GM12891 (cell line): Measurements from ENCODE around the gene SYNPO.

ENCODE experiments used
- DNase-seq: peaks from one replicate; pipeline ENCODE4 v3.0.0; 2011; ENCODE audit warnings: low spot score; ENCODE audit not compliant: insufficient read length
- FAIRE-seq: peaks from 2 replicates; lab custom pipeline; 2011; peaks lifted over from hg19 to GRCh38; lab: Jason Lieb, UNC
- PAX5 ChIP-seq: IDR thresholded peaks from 2 replicates; pipeline ENCODE4 v1.6.1; 2011; ENCODE audit warnings: low read length, moderate library complexity, mild to moderate bottlenecking; ENCODE audit not compliant: insufficient read depth, severe bottlenecking
- POLR2A ChIP-seq: IDR thresholded peaks from 2 replicates; pipeline ENCODE4 v1.6.1; 2011; ENCODE audit warnings: low read depth, low read length, control low read depth
- POLR2AphosphoS5 ChIP-seq: IDR thresholded peaks from 2 replicates; pipeline ENCODE4 v1.6.1; 2011; ENCODE audit warnings: low read depth, low read length, control low read depth
- POU2F2 ChIP-seq: IDR thresholded peaks from 2 replicates; pipeline ENCODE4 v1.6.1; 2011; ENCODE audit warnings: low read depth, mild to moderate bottlenecking, control low read depth, low read length, moderate library complexity
- SPI1 ChIP-seq: IDR thresholded peaks from 2 replicates; pipeline ENCODE4 v1.6.1; 2011; ENCODE audit warnings: low read depth, low read length, control low read depth
- TAF1 ChIP-seq: IDR thresholded peaks from 2 replicates; pipeline ENCODE4 v1.6.1; 2011; ENCODE audit warnings: low read depth, low read length, control low read depth

Gene SYNPO

GRCh38 chr5:150636391-150637244 is 3.8 kb upstream of the SYNPO start:
- TF ChIP-seq TAF1, result no peak
- no peak for TF ChIP-seq PAX5
- TF ChIP-seq POLR2A, result no peak
- no peak for TF ChIP-seq POLR2AphosphoS5
- TF ChIP-seq POU2F2, result no peak
- no peak for TF ChIP-seq SPI1
- FAIRE-seq (no peak), DNase-seq (no peak)

GRCh38 chr5:150637245-150638052 is 3.0 kb upstream of the SYNPO start:
- no peak for TF ChIP-seq POU2F2
- no peak for TF ChIP-seq POLR2AphosphoS5
- TF ChIP-seq TAF1, result no peak
- TF ChIP-seq POLR2A, result no peak
- TF ChIP-seq PAX5, result no peak
- no peak for TF ChIP-seq SPI1
- FAIRE-seq (no peak), DNase-seq (no peak)

GRCh38 chr5:150638053-150638444 is 2.4 kb upstream of the SYNPO start:
- DNase-seq (no peak), FAIRE-seq (no peak)
- no peak for TF ChIP-seq POLR2AphosphoS5
- TF ChIP-seq POLR2A, result no peak
- TF ChIP-seq TAF1, result no peak
- no peak for TF ChIP-seq SPI1
- no peak for TF ChIP-seq PAX5
- no peak for TF ChIP-seq POU2F2

DNA sequence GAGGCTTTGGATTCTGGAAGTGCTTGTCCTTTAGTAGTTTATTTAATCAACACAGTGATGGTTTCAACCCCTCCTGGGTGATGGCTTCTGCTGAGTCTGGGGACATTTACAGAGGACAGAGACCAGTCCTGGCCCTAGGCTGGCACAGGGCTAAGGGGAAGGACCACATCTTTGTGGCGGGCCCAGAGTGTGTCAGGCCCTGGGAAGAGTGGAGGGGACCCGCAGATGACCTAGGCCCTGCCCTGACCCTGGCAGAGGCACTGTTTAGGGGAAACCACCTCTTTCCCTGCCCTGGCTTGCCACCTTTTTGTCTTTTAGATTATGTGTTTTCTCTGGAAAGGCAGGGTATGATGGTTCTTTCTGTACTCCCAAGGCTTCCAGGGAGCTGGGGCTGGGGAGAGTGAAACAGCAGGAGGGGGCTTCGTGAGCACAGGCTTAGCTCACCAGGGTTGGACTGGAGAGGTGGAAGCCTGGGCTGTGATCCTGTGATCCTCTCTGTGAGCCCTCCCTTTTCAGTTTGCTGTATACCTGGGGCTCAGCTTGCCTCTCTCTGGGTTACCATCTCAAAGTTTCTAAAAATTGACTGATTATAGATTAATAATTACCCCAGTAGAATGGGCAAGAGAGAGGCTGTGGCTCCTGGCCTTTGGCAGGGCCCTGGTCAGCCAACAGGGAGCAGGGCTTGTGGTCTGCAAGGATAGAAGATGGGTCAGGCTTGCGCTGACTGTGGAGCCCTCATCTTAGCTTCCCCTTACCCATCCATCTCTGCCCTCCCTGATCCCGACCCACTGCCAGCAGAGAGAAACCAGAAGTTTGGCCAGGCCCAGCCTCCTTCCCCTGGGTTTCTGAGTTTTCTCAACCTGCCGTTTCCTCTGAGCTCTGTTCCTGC is 1.7 kb upstream of the SYNPO start:
- no peak for TF ChIP-seq TAF1
- FAIRE-seq, result no peak
- DNase-seq, result no peak

DNA sequence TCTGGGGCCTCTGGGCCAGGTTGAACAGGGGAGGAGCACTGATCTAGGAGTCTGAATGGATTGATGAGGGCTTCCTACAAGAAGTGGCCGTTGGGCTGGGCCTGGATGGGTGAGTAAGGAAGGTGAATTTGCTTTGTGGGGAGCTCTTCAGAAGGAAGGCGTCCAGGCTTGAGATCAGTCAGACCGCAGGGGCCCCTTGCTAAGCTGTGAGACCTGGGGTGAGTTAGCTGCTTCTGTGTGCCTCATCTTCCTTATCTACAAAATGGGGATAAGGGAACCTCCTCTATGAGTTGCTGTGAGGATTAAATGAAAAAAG is 1.1 kb upstream of the SYNPO start:
- no peak for TF ChIP-seq POLR2AphosphoS5
- TF ChIP-seq SPI1, result no peak
- no peak for TF ChIP-seq POLR2A
- TF ChIP-seq TAF1, result no peak
- TF ChIP-seq POU2F2, result no peak
- TF ChIP-seq PAX5, result no peak
- FAIRE-seq, result no peak
- DNase-seq, result no peak

DNA sequence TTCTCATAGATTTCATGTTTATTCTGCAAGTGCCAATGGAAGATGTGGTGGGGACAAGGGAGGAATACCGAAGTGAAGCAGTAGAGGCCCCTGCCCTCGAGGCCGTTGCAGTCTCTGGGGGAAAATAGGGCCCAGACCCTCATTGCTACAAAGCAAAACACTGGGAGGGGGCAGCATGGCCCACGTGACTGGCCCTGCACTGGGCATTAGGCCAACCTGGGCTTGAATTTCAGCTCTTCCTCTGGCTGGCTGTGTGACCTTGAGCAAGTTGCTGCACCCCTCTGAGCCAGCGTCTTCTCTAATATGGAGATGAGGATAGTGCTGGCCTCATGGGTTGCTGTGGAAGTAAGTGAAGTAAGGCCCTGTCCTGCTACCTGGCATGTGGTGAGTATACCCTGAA is 709 bp upstream of the SYNPO start:
- no peak for TF ChIP-seq TAF1
- TF ChIP-seq POLR2AphosphoS5, result no peak
- no peak for TF ChIP-seq POLR2A
- DNase-seq (no peak), FAIRE-seq (no peak)

DNA sequence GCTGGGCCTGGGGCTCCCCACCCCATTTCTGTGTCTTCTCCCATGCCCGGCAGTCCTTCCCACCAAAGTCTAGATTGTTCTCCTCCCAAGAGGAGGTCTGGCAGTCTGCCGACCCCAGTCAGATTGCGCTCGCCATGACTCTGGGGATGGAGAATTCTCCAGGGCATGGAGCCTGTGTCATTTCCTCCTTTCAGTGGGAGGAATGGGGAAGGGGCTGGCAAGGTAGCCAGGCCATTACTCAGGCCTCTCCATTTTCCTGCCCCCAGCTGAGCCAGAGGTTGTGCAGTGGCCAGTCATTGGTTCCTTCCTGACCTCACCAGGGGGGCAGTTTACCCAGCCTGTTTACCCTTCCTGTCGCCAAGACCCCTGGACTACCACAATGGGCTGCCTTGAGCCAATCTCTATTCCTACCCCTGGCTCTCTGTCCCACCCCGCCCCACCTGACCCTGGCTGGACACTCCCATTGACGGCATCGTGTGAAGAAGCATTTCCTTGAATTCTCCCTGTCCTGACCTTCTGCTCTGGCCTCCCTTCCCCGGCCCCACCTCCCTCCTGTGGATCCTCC is 628 bp downstream of the SYNPO start:
- TF ChIP-seq POLR2AphosphoS5, result no peak
- DNase-seq (no peak), FAIRE-seq (no peak)

- DNase-seq (no peak), FAIRE-seq (no peak)
- no peak for TF ChIP-seq TAF1
- no peak for TF ChIP-seq POU2F2
- no peak for TF ChIP-seq POLR2AphosphoS5
- no peak for TF ChIP-seq SPI1
- no peak for TF ChIP-seq POLR2A
Observed at GRCh38 chr5:150641824-150642566, 1.5 kb downstream of the SYNPO start.

DNA sequence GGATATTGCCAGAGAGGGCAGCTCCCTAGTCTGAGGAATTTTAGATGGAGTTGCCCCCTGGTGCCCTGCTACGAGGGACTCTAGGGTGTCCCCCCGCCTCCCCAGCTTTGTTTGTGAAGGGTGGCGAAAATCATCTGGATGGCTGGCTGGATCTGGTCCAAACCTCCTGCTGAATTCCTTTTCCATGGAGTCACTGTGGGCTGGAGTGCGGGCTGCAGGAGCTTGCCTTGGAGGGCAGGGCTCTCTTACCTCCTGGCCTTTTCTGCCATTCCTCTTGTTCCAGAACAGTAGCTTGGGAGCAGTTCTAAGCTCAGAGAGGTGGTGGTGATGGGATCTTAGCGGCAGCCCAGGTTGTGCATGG is 2.1 kb downstream of the SYNPO start:
- DNase-seq, result no peak
- TF ChIP-seq POLR2AphosphoS5 (no peak), SPI1 (no peak), TAF1 (no peak), PAX5 (no peak), POU2F2 (no peak), POLR2A (no peak)

More for the DNA sequence above, 2.1 kb downstream of the SYNPO start:
- no peak for FAIRE-seq
